Left lung (tissue), 10 donors: ENCODE data around the gene GRID1. TPM values are rescaled to one million over a fixed set of nuclear protein-coding genes. Genes with fewer than 3 reads are reported as not detected.
A peak's percentile ranks its signal among the peaks of the same experiment; 100 is the strongest.

ENCODE experiments used
- ATAC-seq: fragments of 200-7000 bp; cut with Tn5 transposase; one replicate; pipeline ENCODE4 v1.9.1; 2020; ENCODE audit warnings: moderate library complexity
- DNase-seq, 4 donors: peaks; one replicate each; pipeline ENCODE4 v3.0.0-alpha.2; 2013 to 2020
- H3K27ac ChIP-seq, 2 donors: fragments of 200-600 bp; sonication (generic) in 1 of 2; one replicate each; pipeline versions ENCODE4 v1.5.0 to v1.8.0; 2020 to 2021
- H3K27me3 ChIP-seq, 2 donors: fragments of 200-600 bp; sonication (generic) in 1 of 2; one replicate each; pipeline versions ENCODE4 v1.5.0 to v1.8.0; 2020 to 2021
- H3K36me3 ChIP-seq, 2 donors: fragments of 200-600 bp; sonication (generic) in 1 of 2; one replicate each; pipeline versions ENCODE4 v1.5.0 to v1.8.0; 2020 to 2021
- H3K4me1 ChIP-seq, 2 donors: fragments of 200-600 bp; one replicate each; pipeline ENCODE4 v1.8.0; 2021
- H3K4me3 ChIP-seq, 2 donors: fragments of 200-600 bp; sonication (generic) in 1 of 2; one replicate each; pipeline versions ENCODE4 v1.5.0 to v1.8.0; 2020 to 2021; ENCODE audit warnings: mild to moderate bottlenecking in 1 of 2
- H3K9me3 ChIP-seq, 2 donors: fragments of 200-600 bp; sonication (generic) in 1 of 2; one replicate each; pipeline versions ENCODE4 v1.5.0 to v1.8.0; 2020 to 2021
- CTCF ChIP-seq, 2 donors: fragments of 200-600 bp; sonication (generic) in 1 of 2; IDR thresholded peaks; one replicate each; pipeline versions ENCODE4 v1.5.0 to v1.8.0; 2021; ENCODE audit warnings: antibody characterized with exemption in 2 of 2
- intact Hi-C, 2 donors: fragments of 100-400 bp; cut with DNase I; formaldehyde crosslinking; loops; one replicate each; pipeline versions ENCODE4 v1.11.2 to v1.14.2; 2022
- polyA plus RNA-seq, 6 donors: library from polyadenylated mRNA; unstranded; fragments of 120-200 nt; gene quantifications; one replicate each; pipeline ENCODE4 v1.2.1, GENCODE V29; 2013; ENCODE audit not compliant: insufficient read length in 6 of 6
- total RNA-seq, 2 donors: library from RNA; stranded (reverse); fragmentation: NEBNext Ultra II Directional; extraction: Animal tissue kit (Norgen Biotek cat#: 25700); gene quantifications; one replicate each; pipeline ENCODE4 v1.2.1, GENCODE V29; 2021
- donor health status: DM: no; HTN: yes; CAD: no.
- donor health status: DM: no; HTN: no; CAD: no.

Gene GRID1
- total and polyA plus RNA-seq, 8 donors, result 0.81 to 2.6 (median 1.2) TPM

- no peak for DNase-seq
- H3K27me3 ChIP-seq, result no peaks in the 10 kb centered on the region
- no peak for TF ChIP-seq CTCF (IDR thresholded peaks at IDR 0.05)
- no peaks in the 10 kb centered on the region for H3K36me3 ChIP-seq
- no peak overlapping the region for H3K27ac ChIP-seq
- no peaks in the 10 kb centered on the region for H3K9me3 ChIP-seq
- intact Hi-C loops, result no loop called here
- H3K4me3 ChIP-seq, result no peak overlapping the region
- ATAC-seq, result no peak
- peaks cover 0 to 7% of the 10 kb centered on the region in 2 donors for H3K4me1 ChIP-seq
These were observed 720.5 kb downstream of the GRID1 start for GRCh38 chr10:85645926-85646711.

- DNase-seq (no peak), ATAC-seq (no peak)
- Histone ChIP-seq H3K36me3 (no peaks in the 10 kb centered on the region), H3K4me1 (peaks cover 0 to 7% of the 10 kb centered on the region in 2 donors), H3K4me3 (no peak overlapping the region), H3K9me3 (no peaks in the 10 kb centered on the region), H3K27ac (no peak overlapping the region), H3K27me3 (no peaks in the 10 kb centered on the region)
- no peak for TF ChIP-seq CTCF (IDR thresholded peaks at IDR 0.05)
- intact Hi-C loops, result no loop called here
These were observed 721.5 kb downstream of the GRID1 start for GRCh38 chr10:85645053-85645452.

- Histone ChIP-seq H3K27me3 (no peaks in the 10 kb centered on the region), H3K4me3 (no peak overlapping the region), H3K4me1 (peaks cover 0 to 7% of the 10 kb centered on the region in 2 donors), H3K9me3 (no peaks in the 10 kb centered on the region), H3K27ac (peak overlapping the region in 1 of 2 donors; percentile 56), H3K36me3 (no peaks in the 10 kb centered on the region)
- ATAC-seq, result peak; percentile 25
- no peak for TF ChIP-seq CTCF (IDR thresholded peaks at IDR 0.05)
- no peak for DNase-seq
- intact Hi-C loops, result no loop called here
These were observed 722.6 kb downstream of the GRID1 start for GRCh38 chr10:85643845-85644525.

- peak overlapping the region; percentile 20 to 56 for H3K27ac ChIP-seq
These were observed 723.3 kb downstream of the GRID1 start for GRCh38 chr10:85643171-85643844.

More at GRCh38 chr10:85643171-85643844, 723.3 kb downstream of the GRID1 start:
- ATAC-seq (no peak), DNase-seq (no peak)
- intact Hi-C loops, result no loop called here
- Histone ChIP-seq H3K36me3 (no peaks in the 10 kb centered on the region), H3K27me3 (no peaks in the 10 kb centered on the region), H3K9me3 (no peaks in the 10 kb centered on the region), H3K4me1 (peaks cover 0 to 7% of the 10 kb centered on the region in 2 donors), H3K4me3 (no peak overlapping the region)
- no peak for TF ChIP-seq CTCF (IDR thresholded peaks at IDR 0.05)
